OCI-LY7 (cell line): Measurements from ENCODE around the gene TGFBR1. TPM values are rescaled to one million over a fixed set of nuclear protein-coding genes. Genes with fewer than 3 reads are reported as not detected.

Experiments used
- BruUV-seq: library from RNA; stranded (reverse); fragments of 400-500 nt; replicated peaks from 2 replicates; lab custom pipeline; 2021; lab: Mats Ljungman, UMichigan
- CTCF ChIA-PET: fragments of 300-600 bp; sonication (Branson Sonifier 250); formaldehyde crosslinking; loops from one replicate; lab custom pipeline; 2022; ENCODE audit warnings: antibody characterized with exemption; ENCODE audit not compliant: unreplicated experiment; lab: Charles Lee
- POLR2A ChIA-PET: fragments of 300-600 bp; sonication (Branson Sonifier 250); formaldehyde crosslinking; loops from one replicate; lab custom pipeline; 2022; ENCODE audit warnings: antibody characterized with exemption; lab: Charles Lee
- DNase-seq: peaks from one replicate; pipeline ENCODE4 v3.0.0-alpha.2; 2015; ENCODE audit warnings: low spot score
- H2AFZ ChIP-seq: fragments of 200-600 bp; sonication (generic), shearing (Covaris generic); 2 replicates; pipeline ENCODE4 v1.6.1; 2014; ENCODE audit warnings: mild to moderate bottlenecking, antibody characterized with exemption, low read length, moderate library complexity
- H3K27ac ChIP-seq: fragments of 200-600 bp; sonication (generic); 2 replicates; pipeline ENCODE4 v1.5.1; 2014; ENCODE audit warnings: mixed run types, low read depth, mild to moderate bottlenecking, moderate library complexity, low read length, inconsistent platforms; ENCODE audit not compliant: poor library complexity, severe bottlenecking
- H3K36me3 ChIP-seq: fragments of 200-600 bp; sonication (generic); 2 replicates; pipeline ENCODE4 v1.6.1; 2014; ENCODE audit warnings: mild to moderate bottlenecking, antibody characterized with exemption, low read length, moderate library complexity, mixed read lengths; ENCODE audit not compliant: insufficient read depth
- H3K4me1 ChIP-seq: fragments of 200-600 bp; sonication (generic); 2 replicates; pipeline ENCODE4 v1.5.1; 2014; ENCODE audit warnings: mild to moderate bottlenecking, low read length; ENCODE audit not compliant: insufficient read depth, poor library complexity, severe bottlenecking
- H3K4me2 ChIP-seq: fragments of 200-600 bp; sonication (generic); 2 replicates; pipeline ENCODE4 v1.6.1; 2014; ENCODE audit warnings: mild to moderate bottlenecking, low read length
- H3K4me3 ChIP-seq: fragments of 200-600 bp; sonication (generic); 2 replicates; pipeline ENCODE4 v1.5.1; 2014; ENCODE audit warnings: mild to moderate bottlenecking, low read depth, low read length; ENCODE audit not compliant: poor library complexity, severe bottlenecking
- H3K79me2 ChIP-seq: fragments of 200-600 bp; sonication (generic); 2 replicates; pipeline ENCODE4 v1.6.1; 2016; ENCODE audit warnings: low read depth, mild to moderate bottlenecking, low read length, moderate library complexity, mixed read lengths; ENCODE audit not compliant: insufficient read depth
- H3K9me2 ChIP-seq: fragments of 200-600 bp; sonication (generic); 2 replicates; pipeline ENCODE4 v1.6.1; 2016; ENCODE audit warnings: mild to moderate bottlenecking, low read length, mixed read lengths; ENCODE audit not compliant: insufficient read depth
- H3K9me3 ChIP-seq: fragments of 200-600 bp; sonication (generic); 2 replicates; pipeline ENCODE4 v1.6.1; 2014; ENCODE audit warnings: mild to moderate bottlenecking, mixed run types, low read length, mixed read lengths
- H4K20me1 ChIP-seq: fragments of 200-600 bp; sonication (generic); 2 replicates; pipeline ENCODE4 v1.6.1; 2014; ENCODE audit warnings: mild to moderate bottlenecking, antibody characterized with exemption, low read length, moderate library complexity, mixed read lengths; ENCODE audit not compliant: insufficient read depth
- EZH2phosphoT487 ChIP-seq: fragments of 200-600 bp; sonication (generic); IDR thresholded peaks from 2 replicates; pipeline ENCODE4 v1.6.1; 2018; ENCODE audit warnings: low read depth, borderline replicate concordance, mild to moderate bottlenecking, mixed run types, antibody characterized with exemption, low read length, moderate library complexity, mixed read lengths
- intact Hi-C: fragments of 100-400 bp; cut with micrococcal nuclease; formaldehyde crosslinking; loops from one replicate; pipeline ENCODE4 v1.10.0; 2022; ENCODE audit not compliant: unreplicated experiment
- total RNA-seq, 2 experiments: library from RNA; depleted of rRNA in 1 of 2; stranded (reverse); fragments of >200 nt in 1 of 2; shearing (Covaris generic) in 1 of 2; gene quantifications; 2 replicates each; pipeline ENCODE4 v1.2.3, GENCODE V29; 2014 to 2022
- TF ChIP-seq, protein P1 (sequence below): fragments of 200-600 bp; sonication (generic); conservative IDR thresholded peaks from 2 replicates; pipeline ENCODE4 v1.5.1; 2014; ENCODE audit warnings: mild to moderate bottlenecking, antibody characterized with exemption, low read length, moderate library complexity, mixed read lengths

The TGFBR1 gene
- total RNA-seq, 2 experiments from 2014 or later = 13.6 to 36.7 TPM

DNA sequence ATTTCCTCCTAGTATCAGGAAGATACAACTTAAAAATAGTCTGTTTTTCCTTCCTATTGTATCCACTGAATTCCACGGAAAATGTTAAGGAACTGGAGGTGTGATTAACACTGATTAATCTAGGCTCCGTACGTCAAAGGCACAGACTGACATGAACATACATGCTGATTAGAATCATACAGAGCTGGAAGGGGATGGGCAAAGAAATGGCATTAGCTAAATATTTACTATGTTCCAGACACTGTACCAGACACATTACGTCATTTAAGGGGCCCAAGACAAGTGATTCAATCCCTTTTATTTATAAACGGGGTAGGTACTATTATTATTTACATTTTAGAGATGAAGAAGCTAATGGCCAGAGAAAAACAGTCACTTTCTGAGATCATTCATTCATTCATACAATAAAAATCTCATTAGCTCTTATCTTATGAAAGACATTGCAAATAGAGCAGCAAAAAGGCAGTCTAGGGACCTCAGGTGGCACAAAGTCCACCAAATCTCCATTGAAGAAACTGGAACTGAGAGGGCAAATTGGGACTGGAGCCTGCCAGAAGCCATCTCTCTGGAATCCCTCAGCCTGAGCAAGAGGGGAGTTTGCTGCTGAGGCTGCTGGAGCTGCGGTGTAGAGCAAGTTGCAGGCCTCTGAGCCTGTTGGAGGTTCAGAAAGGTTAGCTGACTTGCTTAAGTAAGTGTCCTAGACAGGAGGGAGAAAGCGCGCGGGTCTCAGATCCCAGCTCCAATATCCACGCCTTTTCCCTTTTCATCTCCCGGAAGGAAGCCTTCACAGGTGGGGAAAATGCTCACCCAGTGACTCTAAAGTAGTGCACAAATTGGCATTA is 1.6 kb upstream of the TGFBR1 start:
- Histone ChIP-seq H3K9me2 (no peaks in the 10 kb centered on the region), H3K4me2 (no peak overlapping the region), H3K36me3 (no peaks in the 10 kb centered on the region), H3K4me1 (peaks cover 33% of the 10 kb centered on the region), H4K20me1 (peaks cover 16% of the 10 kb centered on the region; the same call in 1 of the 2 replicates), H3K79me2 (peaks cover 28% of the 10 kb centered on the region; the same call in 1 of the 2 replicates), H3K9me3 (peaks cover 8% of the 10 kb centered on the region; the same call in 1 of the 2 replicates), H3K4me3 (no peak overlapping the region), H3K27ac (no peak overlapping the region), H2AFZ (no peak overlapping the region)
- no peak for TF ChIP-seq EZH2phosphoT487
- TF ChIP-seq, protein P1, sequence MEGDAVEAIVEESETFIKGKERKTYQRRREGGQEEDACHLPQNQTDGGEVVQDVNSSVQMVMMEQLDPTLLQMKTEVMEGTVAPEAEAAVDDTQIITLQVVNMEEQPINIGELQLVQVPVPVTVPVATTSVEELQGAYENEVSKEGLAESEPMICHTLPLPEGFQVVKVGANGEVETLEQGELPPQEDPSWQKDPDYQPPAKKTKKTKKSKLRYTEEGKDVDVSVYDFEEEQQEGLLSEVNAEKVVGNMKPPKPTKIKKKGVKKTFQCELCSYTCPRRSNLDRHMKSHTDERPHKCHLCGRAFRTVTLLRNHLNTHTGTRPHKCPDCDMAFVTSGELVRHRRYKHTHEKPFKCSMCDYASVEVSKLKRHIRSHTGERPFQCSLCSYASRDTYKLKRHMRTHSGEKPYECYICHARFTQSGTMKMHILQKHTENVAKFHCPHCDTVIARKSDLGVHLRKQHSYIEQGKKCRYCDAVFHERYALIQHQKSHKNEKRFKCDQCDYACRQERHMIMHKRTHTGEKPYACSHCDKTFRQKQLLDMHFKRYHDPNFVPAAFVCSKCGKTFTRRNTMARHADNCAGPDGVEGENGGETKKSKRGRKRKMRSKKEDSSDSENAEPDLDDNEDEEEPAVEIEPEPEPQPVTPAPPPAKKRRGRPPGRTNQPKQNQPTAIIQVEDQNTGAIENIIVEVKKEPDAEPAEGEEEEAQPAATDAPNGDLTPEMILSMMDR = no peak
- DNase-seq = no peak
- ChIA-PET CTCF (no interaction called here), POLR2A (interaction anchor here (1.2 to 3.0 kb wide), 8 partner anchors 8 to 44 kb away, joined by 3 to 16 read pairs (median 6); no protein-coding TSS in a partner anchor)
- intact Hi-C loops = loop anchor here (5.0 kb wide), 1 partner anchor 101 kb away; no protein-coding TSS in a partner anchor
- BruUV-seq = no TSS peak

- peak overlapping the region; percentile 85 for H3K4me2 ChIP-seq
- DNase-seq = no peak
- H3K9me2 ChIP-seq = no peaks in the 10 kb centered on the region
- BruUV-seq = no TSS peak
- ChIA-PET CTCF (no interaction called here), POLR2A (interaction anchor here (0.5 to 3.0 kb wide), 15 partner anchors 8 to 1303 kb away, joined by 3 to 16 read pairs (median 4); no protein-coding TSS in a partner anchor)
- peak overlapping the region; percentile 78 for H3K4me3 ChIP-seq
- H2AFZ ChIP-seq = peak overlapping the region; percentile 97
- H4K20me1 ChIP-seq = peaks cover 16% of the 10 kb centered on the region; the same call in 1 of the 2 replicates
- TF ChIP-seq, protein P1 = no peak
- no peak for TF ChIP-seq EZH2phosphoT487
- H3K79me2 ChIP-seq = peaks cover 35% of the 10 kb centered on the region; the same call in 1 of the 2 replicates
- peaks cover 2% of the 10 kb centered on the region; the same call in 1 of the 2 replicates for H3K9me3 ChIP-seq
- H3K27ac ChIP-seq = no peak overlapping the region
- H3K4me1 ChIP-seq = peaks cover 40% of the 10 kb centered on the region
- no peaks in the 10 kb centered on the region for H3K36me3 ChIP-seq
- intact Hi-C loops = loop anchor here (1.0 to 5.0 kb wide), 3 partner anchors 16 to 102 kb away; no protein-coding TSS in a partner anchor
Observed at GRCh38 chr9:99103901-99104458, 933 bp upstream of the TGFBR1 start.
